ENCODE results near the gene ARHGDIA. TPM values are rescaled to one million over a fixed set of nuclear protein-coding genes. Genes with fewer than 3 reads are reported as not detected.

Gene ARHGDIA
- total and polyA plus RNA-seq, 2 of the 8 experiments (the other 6 are each of a cell fraction or from before 2014, with no cell fraction given): 62.4 to 217 TPM

DNA sequence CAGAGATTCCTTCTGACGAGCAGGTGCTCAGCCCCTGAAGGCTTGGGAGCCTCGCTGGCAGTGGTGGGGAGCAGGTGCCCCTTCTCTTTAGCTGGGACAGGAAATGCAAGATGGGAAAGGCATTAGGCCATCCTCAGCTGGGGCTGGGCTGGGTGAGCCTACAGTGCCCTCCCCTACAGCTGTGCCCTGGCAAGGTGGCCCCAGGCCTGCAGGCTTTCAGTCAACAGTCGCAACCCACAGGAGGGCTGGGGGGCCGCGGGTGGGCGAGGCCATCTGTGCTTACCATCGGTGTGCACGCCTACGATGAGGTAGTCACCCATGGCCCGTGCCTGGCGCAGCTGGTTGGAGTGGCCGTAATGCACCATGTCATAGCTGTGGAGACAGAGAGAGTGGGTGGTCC is 38.1 kb upstream of the ARHGDIA start (continued):
- no peak for TF ChIP-seq SIN3A (conservative IDR thresholded peaks at IDR 0.05 in 1 of 2, IDR thresholded peaks at IDR 0.05 in 1 of 2; ENCODE audit: low read depth in 1 of 2, low read length in 2 of 2)
- TF ChIP-seq RXRA (IDR thresholded peaks at IDR 0.05; ENCODE audit: insufficient read depth, low read depth, low read length): no peak
- no peak for TF ChIP-seq CBX8 (IDR thresholded peaks at IDR 0.05; ENCODE audit: borderline replicate concordance, low read depth, low read length)
- no peak for TF ChIP-seq RAD21 (IDR thresholded peaks at IDR 0.05 in 1 of 2, conservative IDR thresholded peaks at IDR 0.05 in 1 of 2; ENCODE audit: low read depth in 2 of 2, low read length in 2 of 2)
- no peak for TF ChIP-seq CTBP2 (IDR thresholded peaks at IDR 0.05; ENCODE audit: borderline replicate concordance, insufficient read depth, insufficient read length, low read length)
- no peak for TF ChIP-seq ASH2L (IDR thresholded peaks at IDR 0.05; ENCODE audit: low read length)
- no peak for TF ChIP-seq TAF7 (optimal IDR thresholded peaks at IDR 0.05; ENCODE audit: borderline replicate concordance, low read depth, low read length)
